Measurements from ENCODE around the gene OR5H2. TPM values are rescaled to one million over a fixed set of nuclear protein-coding genes. Genes with fewer than 3 reads are reported as not detected.
"Not testable (repeated sequence)": the region's sequence is repeated elsewhere in the genome, so short reads cannot be mapped to it uniquely, and the experiment has no call there.

OR5H2 gene
- polyA plus RNA-seq (2013): not detected

GRCh38 chr3:98282205-98282604 lies at the start of gene OR5H2:
TSS of gene OR5H2 (plus strand) at chr3:98282505. CDS start at chr3:98282903, 398 bp downstream.
- no peak for DNase-seq
- no peaks in the 10 kb centered on the region for H3K27me3 ChIP-seq (replicated peaks in 2 of 5; ENCODE audit: control insufficient read depth in 4 of 5, insufficient read depth in 5 of 5, low read length in 4 of 5)
- H3K9me3 ChIP-seq (ENCODE audit: control extremely low read depth in 1 of 5, control insufficient read depth in 4 of 5, insufficient read depth in 2 of 5, low read depth in 1 of 5, low read length in 4 of 5): no peaks in the 10 kb centered on the region
- CTCF ChIA-PET: no interaction called here
- no peak within 1 kb of the TSS for H3K4me3 ChIP-seq (ENCODE audit: control insufficient read depth in 1 of 7, extremely low read depth in 1 of 7, insufficient read depth in 4 of 7, low read depth in 2 of 7, low read length in 6 of 7)
- no peaks in the 10 kb centered on the region for H3K36me3 ChIP-seq (ENCODE audit: control insufficient read depth in 4 of 4, insufficient read depth in 4 of 4, low read length in 3 of 4)
- POLR2A ChIA-PET: no interaction called here
- H3K4me1 ChIP-seq (ENCODE audit: control extremely low read depth in 1 of 4, control insufficient read depth in 4 of 4, insufficient read depth in 4 of 4, low read length in 3 of 4): no peaks in the 10 kb centered on the region
- H3K27ac ChIP-seq (ENCODE audit: insufficient read depth in 1 of 2, low read depth in 1 of 2, low read length in 2 of 2, poor library complexity in 1 of 2, severe bottlenecking in 2 of 2): no peak within 1 kb of the TSS
- WGBS (ENCODE audit: insufficient coverage): no CpG with 5 or more reads among the region's 2 CpGs

- no peaks in the 10 kb centered on the region for H3K36me3 ChIP-seq (ENCODE audit: control insufficient read depth in 4 of 4, insufficient read depth in 4 of 4, low read length in 3 of 4)
- CTCF ChIA-PET: no interaction called here
- POLR2A ChIA-PET: no interaction called here
- 0% methylated on average over 4 of the region's 5 CpGs for WGBS (ENCODE audit: insufficient coverage)
- no peak overlapping the region for H3K27ac ChIP-seq (ENCODE audit: insufficient read depth in 1 of 2, low read depth in 1 of 2, low read length in 2 of 2, poor library complexity in 1 of 2, severe bottlenecking in 2 of 2)
- H3K27me3 ChIP-seq (replicated peaks in 2 of 5; ENCODE audit: control insufficient read depth in 4 of 5, insufficient read depth in 5 of 5, low read length in 4 of 5): no peaks in the 10 kb centered on the region
- H3K4me3 ChIP-seq (ENCODE audit: control insufficient read depth in 1 of 7, extremely low read depth in 1 of 7, insufficient read depth in 4 of 7, low read depth in 2 of 7, low read length in 6 of 7): no peak overlapping the region
- H3K4me1 ChIP-seq (ENCODE audit: control extremely low read depth in 1 of 4, control insufficient read depth in 4 of 4, insufficient read depth in 4 of 4, low read length in 3 of 4): peaks cover 0 to 15% (median 10%) of the 10 kb centered on the region in 4 experiments
- peak; percentile 16 to 64 (median 48) for DNase-seq
- no peaks in the 10 kb centered on the region for H3K9me3 ChIP-seq (ENCODE audit: control extremely low read depth in 1 of 5, control insufficient read depth in 4 of 5, insufficient read depth in 2 of 5, low read depth in 1 of 5, low read length in 4 of 5)
Observed at GRCh38 chr3:98233468-98233867, 48.8 kb upstream of the OR5H2 start.

- CTCF ChIA-PET: no interaction called here
Observed at GRCh38 chr3:98240131-98240530, 42.2 kb upstream of the OR5H2 start.

GRCh38 chr3:98242155-98242554 lies 40.1 kb upstream of the OR5H2 start:
- CTCF ChIA-PET: no interaction called here
- POLR2A ChIA-PET: no interaction called here
- no CpG with 5 or more reads among the region's 1 CpG for WGBS (ENCODE audit: insufficient coverage)

More at GRCh38 chr3:98240131-98240530, 42.2 kb upstream of the OR5H2 start:
- Histone ChIP-seq H3K27ac (ENCODE audit: insufficient read depth in 1 of 2, low read depth in 1 of 2, low read length in 2 of 2, poor library complexity in 1 of 2, severe bottlenecking in 2 of 2) (no peak overlapping the region), H3K4me1 (ENCODE audit: control extremely low read depth in 1 of 4, control insufficient read depth in 4 of 4, insufficient read depth in 4 of 4, low read length in 3 of 4) (peaks cover 0 to 3% (median 0%) of the 10 kb centered on the region in 4 experiments), H3K36me3 (ENCODE audit: control insufficient read depth in 4 of 4, insufficient read depth in 4 of 4, low read length in 3 of 4) (no peaks in the 10 kb centered on the region), H3K27me3 (replicated peaks in 2 of 5; ENCODE audit: control insufficient read depth in 4 of 5, insufficient read depth in 5 of 5, low read length in 4 of 5) (no peaks in the 10 kb centered on the region), H3K4me3 (ENCODE audit: control insufficient read depth in 1 of 7, extremely low read depth in 1 of 7, insufficient read depth in 4 of 7, low read depth in 2 of 7, low read length in 6 of 7) (no peak overlapping the region), H3K9me3 (ENCODE audit: control extremely low read depth in 1 of 5, control insufficient read depth in 4 of 5, insufficient read depth in 2 of 5, low read depth in 1 of 5, low read length in 4 of 5) (peaks cover 0 to under 1% (median 0%) of the 10 kb centered on the region in 5 experiments)
- POLR2A ChIA-PET: no interaction called here
- peak; percentile 14 to 78 (median 64) for DNase-seq

GRCh38 chr3:98243843-98244242 lies 38.5 kb upstream of the OR5H2 start:
- no peaks in the 10 kb centered on the region for H3K27me3 ChIP-seq (replicated peaks in 2 of 5; ENCODE audit: control insufficient read depth in 4 of 5, insufficient read depth in 5 of 5, low read length in 4 of 5)
- no peak overlapping the region for H3K27ac ChIP-seq (ENCODE audit: insufficient read depth in 1 of 2, low read depth in 1 of 2, low read length in 2 of 2, poor library complexity in 1 of 2, severe bottlenecking in 2 of 2)
- no peak overlapping the region for H3K4me3 ChIP-seq (ENCODE audit: control insufficient read depth in 1 of 7, extremely low read depth in 1 of 7, insufficient read depth in 4 of 7, low read depth in 2 of 7, low read length in 6 of 7)
- H3K4me1 ChIP-seq (ENCODE audit: control extremely low read depth in 1 of 4, control insufficient read depth in 4 of 4, insufficient read depth in 4 of 4, low read length in 3 of 4): peaks cover 0 to 3% (median 0%) of the 10 kb centered on the region in 4 experiments
- peaks cover 0 to 3% (median 0%) of the 10 kb centered on the region in 5 experiments for H3K9me3 ChIP-seq (ENCODE audit: control extremely low read depth in 1 of 5, control insufficient read depth in 4 of 5, insufficient read depth in 2 of 5, low read depth in 1 of 5, low read length in 4 of 5)
- H3K36me3 ChIP-seq (ENCODE audit: control insufficient read depth in 4 of 4, insufficient read depth in 4 of 4, low read length in 3 of 4): no peaks in the 10 kb centered on the region
- WGBS (ENCODE audit: insufficient coverage): 90% methylated on average over 3 of the region's 7 CpGs
- POLR2A ChIA-PET: no interaction called here
- CTCF ChIA-PET: no interaction called here
- DNase-seq: no peak

More at GRCh38 chr3:98242155-98242554, 40.1 kb upstream of the OR5H2 start:
- peaks cover 0 to 3% (median 0%) of the 10 kb centered on the region in 4 experiments for H3K4me1 ChIP-seq (ENCODE audit: control extremely low read depth in 1 of 4, control insufficient read depth in 4 of 4, insufficient read depth in 4 of 4, low read length in 3 of 4)
- H3K27ac ChIP-seq (ENCODE audit: insufficient read depth in 1 of 2, low read depth in 1 of 2, low read length in 2 of 2, poor library complexity in 1 of 2, severe bottlenecking in 2 of 2): no peak overlapping the region
- H3K9me3 ChIP-seq (ENCODE audit: control extremely low read depth in 1 of 5, control insufficient read depth in 4 of 5, insufficient read depth in 2 of 5, low read depth in 1 of 5, low read length in 4 of 5): peaks cover 0 to 2% (median 0%) of the 10 kb centered on the region in 5 experiments
- H3K27me3 ChIP-seq (replicated peaks in 2 of 5; ENCODE audit: control insufficient read depth in 4 of 5, insufficient read depth in 5 of 5, low read length in 4 of 5): no peaks in the 10 kb centered on the region
- DNase-seq: no peak
- no peak overlapping the region for H3K4me3 ChIP-seq (ENCODE audit: control insufficient read depth in 1 of 7, extremely low read depth in 1 of 7, insufficient read depth in 4 of 7, low read depth in 2 of 7, low read length in 6 of 7)
- no peaks in the 10 kb centered on the region for H3K36me3 ChIP-seq (ENCODE audit: control insufficient read depth in 4 of 4, insufficient read depth in 4 of 4, low read length in 3 of 4)

- CTCF ChIA-PET: no interaction called here
- DNase-seq: no peak
- Histone ChIP-seq H3K4me1 (ENCODE audit: control extremely low read depth in 1 of 4, control insufficient read depth in 4 of 4, insufficient read depth in 4 of 4, low read length in 3 of 4) (no peaks in the 10 kb centered on the region), H3K36me3 (ENCODE audit: control insufficient read depth in 4 of 4, insufficient read depth in 4 of 4, low read length in 3 of 4) (no peaks in the 10 kb centered on the region), H3K27me3 (replicated peaks in 2 of 5; ENCODE audit: control insufficient read depth in 4 of 5, insufficient read depth in 5 of 5, low read length in 4 of 5) (no peaks in the 10 kb centered on the region), H3K9me3 (ENCODE audit: control extremely low read depth in 1 of 5, control insufficient read depth in 4 of 5, insufficient read depth in 2 of 5, low read depth in 1 of 5, low read length in 4 of 5) (peaks cover 0 to 3% (median 0%) of the 10 kb centered on the region in 5 experiments), H3K27ac (ENCODE audit: insufficient read depth in 1 of 2, low read depth in 1 of 2, low read length in 2 of 2, poor library complexity in 1 of 2, severe bottlenecking in 2 of 2) (no peak overlapping the region), H3K4me3 (ENCODE audit: control insufficient read depth in 1 of 7, extremely low read depth in 1 of 7, insufficient read depth in 4 of 7, low read depth in 2 of 7, low read length in 6 of 7) (no peak overlapping the region)
- POLR2A ChIA-PET: no interaction called here
- 98% methylated on average over 8 of the region's 10 CpGs for WGBS (ENCODE audit: insufficient coverage)
Observed at GRCh38 chr3:98246142-98246541, 36.2 kb upstream of the OR5H2 start.

- H3K9me3 ChIP-seq (ENCODE audit: control extremely low read depth in 1 of 5, control insufficient read depth in 4 of 5, insufficient read depth in 2 of 5, low read depth in 1 of 5, low read length in 4 of 5); CTCF ChIA-PET; H3K36me3 ChIP-seq (ENCODE audit: control insufficient read depth in 4 of 4, insufficient read depth in 4 of 4, low read length in 3 of 4); POLR2A ChIA-PET; H3K4me3 ChIP-seq (ENCODE audit: control insufficient read depth in 1 of 7, extremely low read depth in 1 of 7, insufficient read depth in 4 of 7, low read depth in 2 of 7, low read length in 6 of 7); H3K27ac ChIP-seq (ENCODE audit: insufficient read depth in 1 of 2, low read depth in 1 of 2, low read length in 2 of 2, poor library complexity in 1 of 2, severe bottlenecking in 2 of 2); H3K4me1 ChIP-seq (ENCODE audit: control extremely low read depth in 1 of 4, control insufficient read depth in 4 of 4, insufficient read depth in 4 of 4, low read length in 3 of 4); H3K27me3 ChIP-seq (replicated peaks in 2 of 5; ENCODE audit: control insufficient read depth in 4 of 5, insufficient read depth in 5 of 5, low read length in 4 of 5); DNase-seq: not testable (repeated sequence)
- WGBS (ENCODE audit: insufficient coverage): 76% methylated on average over 3 of the region's 5 CpGs
Observed at GRCh38 chr3:98256026-98256425, 26.3 kb upstream of the OR5H2 start.
